Astrocyte of the hippocampus (primary cell): ENCODE results near the gene GGA3.
A peak's percentile ranks its signal among the peaks of the same experiment; 100 is the strongest.

ENCODE experiments used
- DNase-seq: peaks from one replicate; pipeline ENCODE4 v3.0.0; 2011; ENCODE audit warnings: low read depth, low spot score

The GGA3 gene

GRCh38 chr17:75250009-75250471, 11.4 kb downstream of the GGA3 start:
- no peak for DNase-seq

- DNase-seq = no peak
These were observed 11.8 kb downstream of the GGA3 start for GRCh38 chr17:75249564-75249963.

- DNase-seq = no peak
These were observed 15.0 kb downstream of the GGA3 start for GRCh38 chr17:75246404-75246803.

- DNase-seq = no peak
These were observed 16.4 kb downstream of the GGA3 start for GRCh38 chr17:75245011-75245410.

GRCh38 chr17:75244133-75244866, 17.1 kb downstream of the GGA3 start:
- no peak for DNase-seq

- DNase-seq = no peak
These were observed 18.9 kb downstream of the GGA3 start for GRCh38 chr17:75242461-75243042.

DNA sequence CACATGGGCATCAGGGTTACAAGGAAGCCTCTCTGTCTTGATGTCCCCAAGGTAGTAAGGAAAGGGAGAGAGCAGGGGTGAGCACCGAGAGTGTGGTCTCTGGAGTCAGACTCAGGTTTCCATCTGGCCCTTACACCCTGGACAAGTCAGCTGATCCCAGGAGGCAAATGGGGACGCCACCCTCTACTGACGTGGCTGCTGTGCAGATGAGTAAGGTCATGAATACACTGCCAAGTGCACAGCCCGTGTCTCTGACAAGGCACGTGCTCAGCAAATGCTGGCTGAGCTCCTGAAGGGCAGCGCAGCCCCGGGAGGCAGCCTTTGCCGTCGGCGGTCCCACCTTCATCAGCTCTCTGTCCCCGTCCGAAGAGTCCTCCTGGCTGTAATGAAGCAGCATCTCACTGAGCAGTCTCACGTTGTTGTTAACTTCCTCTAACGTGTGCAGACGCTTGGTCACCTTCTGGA, 19.4 kb downstream of the GGA3 start:
- no peak for DNase-seq

DNA sequence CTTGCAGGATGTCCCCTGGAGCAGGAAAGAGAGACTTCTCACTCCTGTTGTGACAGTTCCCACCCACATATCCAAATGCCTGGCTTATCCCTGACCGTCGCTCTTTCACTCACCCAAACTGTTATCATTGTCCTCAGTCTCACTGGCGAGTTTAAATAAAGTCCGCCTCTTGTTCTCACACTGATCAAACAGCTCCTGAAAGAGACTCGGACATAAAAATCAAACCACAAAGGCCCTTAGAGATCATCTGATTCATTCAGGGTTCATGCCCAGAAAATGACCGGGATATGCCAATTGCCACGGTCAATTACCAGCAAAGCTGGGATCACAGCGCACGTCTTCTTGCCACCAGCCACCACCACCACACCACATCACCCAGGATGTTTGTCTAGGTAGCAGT, 19.9 kb downstream of the GGA3 start:
- DNase-seq = no peak

DNA sequence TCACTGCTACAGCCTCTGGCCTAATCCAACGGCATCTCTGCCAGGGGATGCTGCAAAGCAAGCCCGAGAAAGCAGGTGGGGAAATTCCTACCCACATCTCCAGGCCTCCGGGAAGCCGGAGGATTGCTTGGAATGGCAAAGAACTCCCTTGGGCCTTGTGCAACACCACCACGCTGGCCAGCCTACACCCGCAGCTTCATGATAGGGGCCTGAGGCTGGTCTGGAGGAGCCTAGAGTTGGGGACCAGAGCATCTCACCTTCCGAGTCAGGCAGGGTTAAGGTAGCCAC, 20.3 kb downstream of the GGA3 start:
- no peak for DNase-seq

- DNase-seq = peak; percentile 61
These were observed 20.8 kb downstream of the GGA3 start for GRCh38 chr17:75240394-75241142.

- no peak for DNase-seq
These were observed 21.5 kb downstream of the GGA3 start for GRCh38 chr17:75239778-75240393.

GRCh38 chr17:75239214-75239613, 22.2 kb downstream of the GGA3 start:
- DNase-seq = no peak

DNA sequence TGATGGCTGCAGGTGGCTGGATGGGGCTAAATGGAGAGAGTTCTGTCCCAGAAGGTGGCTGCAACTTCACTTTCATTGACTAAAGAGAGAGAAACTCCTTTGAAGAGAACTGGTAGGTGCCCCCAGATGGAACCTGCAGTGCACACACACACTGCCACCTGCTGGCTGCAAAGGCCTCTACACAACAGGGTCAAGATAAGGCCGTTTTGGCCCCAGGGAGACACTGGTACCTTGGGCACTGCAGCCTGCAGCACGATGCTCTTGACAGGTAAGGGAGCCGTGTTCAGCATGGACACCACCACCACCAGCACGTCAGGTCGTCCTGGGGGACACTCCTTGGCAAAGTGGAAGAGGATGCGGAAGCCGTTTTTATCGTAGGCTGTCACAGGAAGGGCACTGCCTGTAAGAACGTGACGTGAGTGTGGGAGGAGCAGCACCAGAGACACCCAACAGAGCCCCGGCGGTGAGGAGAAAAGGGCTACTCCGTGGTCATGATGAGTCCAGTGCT, 22.7 kb downstream of the GGA3 start:
- DNase-seq = peak; percentile 74

DNA sequence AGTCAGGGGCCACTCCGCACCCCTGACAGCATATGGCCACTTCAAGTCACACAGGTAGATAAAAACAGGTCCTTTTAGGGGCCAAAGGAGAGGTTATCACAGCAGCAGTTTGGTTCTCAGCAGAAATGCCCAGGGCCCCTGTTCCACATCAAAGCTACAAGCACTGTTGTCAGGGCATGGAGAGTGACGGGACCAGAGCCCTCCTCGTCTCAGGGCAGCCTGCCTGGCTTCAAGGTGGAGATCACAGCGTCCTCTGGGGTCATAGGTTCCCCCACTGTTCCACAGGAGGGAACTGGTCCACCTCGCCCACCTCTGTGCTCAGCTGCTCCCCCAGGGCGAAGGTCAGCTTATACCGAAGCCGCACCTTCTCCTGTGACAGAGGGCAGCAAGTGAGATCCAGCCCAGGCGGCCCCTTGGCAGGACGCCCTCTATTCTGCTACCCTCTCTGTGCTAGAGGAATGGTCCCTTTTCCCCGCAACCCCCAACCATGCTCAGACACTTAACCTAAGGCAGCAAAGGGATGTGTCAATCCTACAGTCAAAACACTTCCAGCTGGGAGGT, 23.3 kb downstream of the GGA3 start:
- DNase-seq = no peak

DNA sequence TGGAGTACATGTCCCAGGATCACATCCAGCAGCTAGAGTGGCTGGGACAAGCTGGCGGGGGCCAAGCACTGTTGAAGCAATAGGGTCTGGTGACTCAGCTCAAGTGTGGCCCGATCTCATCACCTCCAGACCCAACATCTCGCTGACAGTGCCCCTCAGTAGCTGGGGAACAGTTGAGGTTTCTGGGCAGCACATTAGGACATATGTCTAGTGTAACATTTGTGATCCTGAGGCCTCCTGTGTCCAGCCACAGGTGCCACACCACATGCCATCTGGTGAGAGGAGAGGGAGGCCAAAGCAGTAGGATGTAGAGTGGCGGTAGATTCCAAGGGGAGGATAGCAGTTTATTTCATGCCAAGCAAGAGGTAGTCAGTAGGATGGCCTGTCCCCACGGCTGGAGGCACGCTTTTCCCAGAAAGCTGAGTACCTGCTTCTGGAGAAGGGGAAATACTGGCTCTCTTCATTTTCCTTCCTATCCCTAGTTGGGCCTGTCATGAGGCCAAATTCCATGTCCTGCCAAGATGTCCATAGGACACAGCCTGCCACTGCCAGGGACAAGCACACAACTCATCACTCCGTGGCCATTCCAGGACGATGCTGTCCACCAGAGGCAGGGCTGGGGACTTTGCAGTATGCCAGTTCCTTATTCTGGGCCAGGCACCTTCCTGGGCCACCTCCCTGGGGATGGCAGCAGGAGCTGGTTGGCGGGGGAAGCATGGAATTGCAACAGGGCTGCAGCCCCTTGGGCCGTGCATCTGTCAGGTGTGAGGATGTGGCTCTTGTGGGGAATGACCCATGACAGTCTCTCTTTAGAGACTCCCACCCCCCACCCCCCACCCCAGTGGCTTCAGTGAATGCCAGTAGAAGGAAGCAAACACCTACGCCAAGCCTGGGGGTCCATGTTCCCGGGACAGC, 24.0 kb downstream of the GGA3 start:
- no peak for DNase-seq

- no peak for DNase-seq
These were observed 28.6 kb downstream of the GGA3 start for GRCh38 chr17:75232786-75233185.

GRCh38 chr17:75231741-75232464, 29.5 kb downstream of the GGA3 start:
- DNase-seq = no peak

DNA sequence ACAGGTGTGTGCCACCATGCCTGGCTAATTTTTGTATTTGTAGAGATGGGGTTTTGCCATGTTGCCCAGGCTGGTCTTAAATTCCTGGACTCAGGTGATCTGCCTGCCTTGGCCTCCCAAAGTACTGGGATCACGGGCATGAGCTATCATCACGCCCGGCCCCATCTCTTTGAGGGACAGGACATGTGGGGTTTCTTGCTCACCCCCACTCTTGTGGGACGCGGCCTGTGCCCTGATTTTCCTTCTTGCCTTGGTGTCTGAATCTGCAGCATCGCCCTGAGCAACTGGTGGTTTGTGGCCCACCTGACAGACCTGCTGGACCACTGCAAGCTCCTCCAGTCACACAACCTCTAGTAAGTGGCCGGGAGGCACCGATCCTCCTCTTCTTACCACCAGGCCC, 30.3 kb downstream of the GGA3 start:
- DNase-seq = no peak

DNA sequence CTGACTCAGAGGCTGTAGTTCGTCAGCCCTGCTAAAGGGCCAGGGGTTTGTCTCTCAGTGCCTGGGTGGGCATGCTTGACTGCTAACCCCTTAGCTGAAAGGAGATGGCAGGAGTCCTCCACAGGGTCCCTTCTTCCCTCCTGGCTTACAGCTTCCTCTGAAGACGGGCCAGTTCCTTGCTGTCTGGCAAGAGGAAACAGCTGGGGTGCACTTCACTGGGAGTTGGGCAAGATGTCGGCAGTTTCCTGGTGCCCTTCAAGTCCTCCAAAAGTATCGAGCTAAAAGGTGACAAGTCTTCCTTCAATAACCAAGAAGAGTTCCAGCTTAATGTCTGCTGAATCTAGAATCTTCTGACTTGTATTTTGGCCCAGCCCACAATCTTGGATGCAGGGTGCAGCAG, 32.6 kb downstream of the GGA3 start:
- DNase-seq = no peak

- no peak for DNase-seq
These were observed 33.1 kb downstream of the GGA3 start for GRCh38 chr17:75228305-75228704.
